H1 (cell line): ENCODE results near the gene TPSAB1. TPM values are rescaled to one million over a fixed set of nuclear protein-coding genes. Genes with fewer than 3 reads are reported as not detected.

Source experiments
- CTCF ChIA-PET: fragments of 300-600 bp; sonication (Branson Sonifier 250); formaldehyde crosslinking; loops from one replicate; lab custom pipeline; 2021; ENCODE audit not compliant: partially characterized antibody; lab: Charles Lee
- POLR2A ChIA-PET: fragments of 300-600 bp; sonication (Branson Sonifier 250); formaldehyde crosslinking; loops from one replicate; lab custom pipeline; 2021; ENCODE audit warnings: inconsistent platforms; ENCODE audit not compliant: partially characterized antibody; lab: Charles Lee
- DNase-seq, 2 experiments: peaks; one replicate each; pipeline versions ENCODE4 v3.0.0 to v3.0.0-alpha.2; 2010 to 2022; ENCODE audit warnings: low spot score in 2 of 2, low read depth in 1 of 2, mixed read lengths in 1 of 2
- FAIRE-seq: peaks from 2 replicates; lab custom pipeline; 2011; peaks lifted over from hg19 to GRCh38; lab: Jason Lieb, UNC
- H2AFZ ChIP-seq: 2 replicates; pipeline ENCODE4 v1.8.1; 2012; ENCODE audit warnings: low read length, inconsistent platforms
- H2AK5ac ChIP-seq: 2 replicates; pipeline ENCODE4 v1.6.1; 2013; ENCODE audit warnings: low read depth, low read length
- H2BK120ac ChIP-seq: replicated peaks from 2 replicates; pipeline ENCODE3; 2013; ENCODE audit warnings: low read depth, low read length, inconsistent platforms
- H2BK12ac ChIP-seq: 2 replicates; pipeline ENCODE4 v1.6.1; 2013; ENCODE audit warnings: low read depth, low read length
- H2BK15ac ChIP-seq: 2 replicates; pipeline ENCODE4 v1.6.1; 2013; ENCODE audit warnings: low read length
- H2BK20ac ChIP-seq: 2 replicates; pipeline ENCODE4 v1.6.1; 2013; ENCODE audit warnings: low read length
- H2BK5ac ChIP-seq: 2 replicates; pipeline ENCODE4 v1.6.1; 2013; ENCODE audit warnings: low read depth, low read length
- H3K14ac ChIP-seq: 2 replicates; pipeline ENCODE4 v1.6.1; 2013; ENCODE audit warnings: inconsistent platforms; ENCODE audit not compliant: insufficient read length
- H3K18ac ChIP-seq: 2 replicates; pipeline ENCODE4 v1.6.1; 2013; ENCODE audit warnings: low read length; ENCODE audit errors: extremely low read depth
- H3K23ac ChIP-seq: 2 replicates; pipeline ENCODE4 v1.6.1; 2013; ENCODE audit warnings: inconsistent platforms; ENCODE audit not compliant: insufficient read length
- H3K23me2 ChIP-seq: 2 replicates; pipeline ENCODE4 v1.6.1; 2013; ENCODE audit warnings: low read depth, low read length
- H3K27ac ChIP-seq: 2 replicates; pipeline ENCODE4 v1.6.1; 2011; ENCODE audit warnings: low read depth, low read length, inconsistent platforms
- H3K27me3 ChIP-seq, 4 experiments: replicated peaks in 1 of 4; 1 replicate in 1 of 4; 2 replicates in 3 of 4; pipeline versions ENCODE4 v1.6.1 to v1.8.1; 2011 to 2013; ENCODE audit warnings: low read length in 3 of 4, mild to moderate bottlenecking in 3 of 4, inconsistent platforms in 2 of 4, mixed read lengths in 2 of 4, moderate library complexity in 1 of 4; ENCODE audit not compliant: control insufficient read depth in 3 of 4, insufficient read depth in 3 of 4; ENCODE audit errors: extremely low read depth in 1 of 4
- H3K36me3 ChIP-seq, 4 experiments: 2 replicates each; pipeline versions ENCODE4 v1.6.1 to v1.8.1; 2011 to 2013; ENCODE audit warnings: mild to moderate bottlenecking in 4 of 4, low read length in 3 of 4, moderate library complexity in 2 of 4, control low read depth in 1 of 4, inconsistent platforms in 1 of 4; ENCODE audit not compliant: insufficient read depth in 4 of 4, control insufficient read depth in 2 of 4
- H3K4ac ChIP-seq: replicated peaks from 2 replicates; pipeline ENCODE3; 2013; ENCODE audit warnings: low read length, low read depth, mixed read lengths, inconsistent platforms; ENCODE audit not compliant: insufficient read length
- H3K4me1 ChIP-seq, 4 experiments: replicated peaks in 1 of 4; 1 replicate in 1 of 4; 2 replicates in 3 of 4; pipeline versions ENCODE4 v1.6.1 to v1.8.1; 2011 to 2013; ENCODE audit warnings: low read length in 3 of 4, inconsistent platforms in 2 of 4, mixed read lengths in 1 of 4; ENCODE audit not compliant: insufficient read depth in 4 of 4, control insufficient read depth in 3 of 4
- H3K4me2 ChIP-seq, 2 experiments: 2 replicates each; pipeline versions ENCODE4 v1.6.1 to v1.8.1; 2011 to 2013; ENCODE audit warnings: low read depth in 2 of 2, low read length in 2 of 2, control low read depth in 1 of 2, inconsistent platforms in 1 of 2, mild to moderate bottlenecking in 1 of 2; ENCODE audit not compliant: insufficient read depth in 1 of 2
- H3K4me3 ChIP-seq, 4 experiments: fragments of 200-600, 300-600 bp in 1 of 4; sonication (generic), shearing (Covaris generic), sonication (Bioruptor Twin) in 1 of 4; 2 replicates each; pipeline versions ENCODE4 v1.5.1 to v1.8.1; 2011 to 2016; ENCODE audit warnings: low read length in 4 of 4, low read depth in 3 of 4, control low read depth in 2 of 4, inconsistent platforms in 2 of 4, mild to moderate bottlenecking in 2 of 4, mixed read lengths in 1 of 4, moderate library complexity in 1 of 4; ENCODE audit not compliant: insufficient read depth in 2 of 4; ENCODE audit errors: extremely low read depth in 1 of 4
- H3K56ac ChIP-seq: replicated peaks from 2 replicates; pipeline ENCODE3; 2013; ENCODE audit warnings: low read depth, mild to moderate bottlenecking, mixed read lengths, low read length, inconsistent platforms; ENCODE audit not compliant: insufficient read length
- H3K79me1 ChIP-seq: 2 replicates; pipeline ENCODE4 v1.6.1; 2013; ENCODE audit warnings: low read depth, low read length, control low read depth
- H3K79me2 ChIP-seq, 2 experiments: 2 replicates each; pipeline versions ENCODE4 v1.6.1 to v1.8.1; 2012 to 2013; ENCODE audit warnings: low read length in 2 of 2, mild to moderate bottlenecking in 2 of 2, inconsistent platforms in 1 of 2; ENCODE audit not compliant: insufficient read depth in 2 of 2, control insufficient read depth in 1 of 2
- H3K9ac ChIP-seq, 4 experiments: replicated peaks in 1 of 4; 1 replicate in 1 of 4; 2 replicates in 3 of 4; pipeline versions ENCODE4 v1.6.1 to v1.8.1; 2011 to 2013; ENCODE audit warnings: low read depth in 3 of 4, low read length in 3 of 4, control low read depth in 2 of 4, mild to moderate bottlenecking in 2 of 4, moderate library complexity in 2 of 4, inconsistent platforms in 1 of 4; ENCODE audit errors: extremely low read depth in 1 of 4
- H3K9me3 ChIP-seq, 2 experiments: 2 replicates each; pipeline versions ENCODE4 v1.6.1 to v1.8.1; 2012 to 2013; ENCODE audit warnings: mild to moderate bottlenecking in 2 of 2, moderate library complexity in 2 of 2, control low read depth in 1 of 2, inconsistent platforms in 1 of 2, low read depth in 1 of 2, low read length in 1 of 2, mixed read lengths in 1 of 2; ENCODE audit not compliant: insufficient read depth in 2 of 2
- H4K20me1 ChIP-seq, 2 experiments: replicated peaks in 1 of 2; 2 replicates each; pipeline versions ENCODE3 to v1.8.1; 2011 to 2013; ENCODE audit warnings: inconsistent platforms in 2 of 2, low read length in 2 of 2, mild to moderate bottlenecking in 1 of 2; ENCODE audit not compliant: insufficient read depth in 2 of 2, control insufficient read depth in 1 of 2
- H4K5ac ChIP-seq: 2 replicates; pipeline ENCODE4 v1.6.1; 2013; ENCODE audit warnings: low read length, low read depth, mixed read lengths, inconsistent platforms; ENCODE audit not compliant: insufficient read length
- H4K8ac ChIP-seq: 2 replicates; pipeline ENCODE4 v1.8.0; 2013; ENCODE audit warnings: mild to moderate bottlenecking, moderate library complexity, low read length, inconsistent platforms; ENCODE audit not compliant: insufficient read depth; ENCODE audit errors: extremely low read depth
- H4K91ac ChIP-seq: replicated peaks from 2 replicates; pipeline ENCODE3; 2013; ENCODE audit warnings: low read length, mixed read lengths, inconsistent platforms; ENCODE audit not compliant: insufficient read length
- CEBPB ChIP-seq: IDR thresholded peaks from 2 replicates; pipeline ENCODE4 v1.6.1; 2012; ENCODE audit warnings: low read depth, low read length
- MAFK ChIP-seq: IDR thresholded peaks from 2 replicates; pipeline ENCODE4 v1.6.1; 2012; ENCODE audit warnings: low read depth, mild to moderate bottlenecking, improper control_type of control experiment, low read length
- PHF8 ChIP-seq: fragments of 200-600 bp; sonication (generic); conservative IDR thresholded peaks from 2 replicates; pipeline ENCODE4 v1.7.1; 2012; ENCODE audit warnings: low read depth, mild to moderate bottlenecking, inconsistent platforms, low read length, moderate library complexity
- RXRA ChIP-seq: IDR thresholded peaks from 2 replicates; pipeline ENCODE4 v1.6.1; 2011; ENCODE audit warnings: low read depth, mild to moderate bottlenecking, low read length, moderate library complexity; ENCODE audit not compliant: insufficient read depth
- SP2 ChIP-seq: IDR thresholded peaks from 2 replicates; pipeline ENCODE4 v1.6.1; 2012; ENCODE audit warnings: mild to moderate bottlenecking, low read length, inconsistent platforms
- SP4 ChIP-seq: IDR thresholded peaks from 2 replicates; pipeline ENCODE4 v1.6.1; 2012; ENCODE audit warnings: low read length, inconsistent platforms
- TAF1 ChIP-seq: IDR thresholded peaks from 2 replicates; pipeline ENCODE4 v1.6.1; 2011; ENCODE audit warnings: mild to moderate bottlenecking, low read depth, low read length
- TBP ChIP-seq: IDR thresholded peaks from 2 replicates; pipeline ENCODE4 v1.6.1; 2011; ENCODE audit warnings: low read depth, low read length, improper control_type of control experiment
- TCF12 ChIP-seq: IDR thresholded peaks from 2 replicates; pipeline ENCODE4 v1.6.1; 2011; ENCODE audit warnings: low read depth, mild to moderate bottlenecking, low read length
- YY1 ChIP-seq: IDR thresholded peaks from 2 replicates; pipeline ENCODE4 v1.6.1; 2011; ENCODE audit warnings: low read depth, mild to moderate bottlenecking, low read length
- ZNF274 ChIP-seq: IDR thresholded peaks from 2 replicates; pipeline ENCODE4 v1.7.0; 2012; ENCODE audit warnings: low read length, borderline replicate concordance; ENCODE audit errors: extremely low read depth
- WGBS, 2 experiments: shearing (Covaris generic) in 1 of 2; methylation state at CpG; one replicate each; pipeline versions ENCODE4 v1.1.6 to v1.1.7; 2013 to 2015; ENCODE audit warnings: low lambda C conversion rate in 2 of 2, mixed read lengths in 2 of 2, inconsistent platforms in 1 of 2, low coverage in 1 of 2, missing lambda C conversion rate in 1 of 2; ENCODE audit not compliant: insufficient replicate concordance in 2 of 2, insufficient coverage in 1 of 2, insufficient read length in 1 of 2; ENCODE audit errors: extremely low coverage in 1 of 2, missing lambda C conversion rate in 1 of 2; 5-methylcytosine and 5-hydroxymethylcytosine counted together
- polyA plus RNA-seq, 7 experiments: library from polyadenylated mRNA; depleted of rRNA in 3 of 7; stranded (reverse) in 5 of 7; unstranded in 2 of 7; fragments of >200 nt in 5 of 7; fragments of 200-250 nt in 2 of 7; gene quantifications; 1 replicate in 5 of 7; 2 replicates in 1 of 7; 4 replicates in 1 of 7; pipeline versions ENCODE4 v1.2.1 to v1.2.3, GENCODE V29; 2011 to 2013; ENCODE audit warnings: missing spikeins in 2 of 7, mixed read lengths in 2 of 7
- total RNA-seq: library from RNA; stranded (reverse); fragmentation: NEBNext Ultra II Directional; extraction: Animal tissue kit (Norgen Biotek cat#: 25700); gene quantifications from 2 replicates; pipeline ENCODE4 v1.2.1, GENCODE V29; 2021
- TF ChIP-seq, protein P1 (sequence below): IDR thresholded peaks from 2 replicates; pipeline ENCODE4 v1.6.1; 2012; ENCODE audit warnings: inconsistent platforms
- TF ChIP-seq, protein P2 (sequence below): IDR thresholded peaks from 2 replicates; pipeline ENCODE4 v1.6.1; 2011; ENCODE audit warnings: low read length, improper control_type of control experiment

The TPSAB1 gene
- total and polyA plus RNA-seq, 2 of the 8 experiments (the other 6 are each of a cell fraction or from before 2014, with no cell fraction given): 0.09 TPM; not detected in 1

DNA sequence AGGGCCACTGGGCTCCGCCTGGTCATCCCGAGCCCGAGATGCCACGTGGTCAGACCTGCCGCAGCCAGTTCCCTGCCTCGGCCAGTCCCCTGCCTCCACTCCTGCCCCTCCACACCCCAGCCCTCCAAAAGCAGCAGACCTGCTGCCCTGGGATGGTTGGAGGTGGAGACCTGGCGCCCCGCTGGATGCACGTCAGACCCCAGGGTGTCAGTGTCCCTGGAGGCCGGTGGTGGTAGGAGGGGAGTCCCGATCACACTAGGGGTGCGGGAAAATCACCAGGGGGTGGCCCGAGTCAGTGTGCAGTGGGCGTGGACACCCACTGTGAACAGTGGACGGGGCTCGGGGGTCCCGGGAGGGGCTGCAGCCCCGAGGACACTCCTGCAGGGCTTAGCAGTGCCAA is 42.3 kb upstream of the TPSAB1 start:
- H4K5ac ChIP-seq: no peak overlapping the region

More for the DNA sequence above, 42.3 kb upstream of the TPSAB1 start:
- no peaks in the 10 kb centered on the region for H3K23me2 ChIP-seq
- no peak overlapping the region for H3K9ac ChIP-seq
- H3K9me3 ChIP-seq: no peaks in the 10 kb centered on the region
- H3K56ac ChIP-seq: no peak overlapping the region
- H2BK12ac ChIP-seq: no peak overlapping the region
- H2BK5ac ChIP-seq: no peak overlapping the region
- 94% methylated on average over 18 of the region's 18 CpGs; no CpG with 5 or more reads in 1 of the 2 experiments for WGBS, 2 experiments
- H3K14ac ChIP-seq: no peak overlapping the region
- no peak overlapping the region for H2BK120ac ChIP-seq
- no peak overlapping the region for H3K23ac ChIP-seq
- no peak overlapping the region for H2BK20ac ChIP-seq
- TF ChIP-seq CEBPB (no peak), TCF12 (no peak), SP2 (no peak), TAF1 (no peak), SP4 (no peak), TBP (no peak), RXRA (no peak), ZNF274 (no peak), PHF8 (no peak), MAFK (no peak), YY1 (no peak)
- TF ChIP-seq, protein P1, sequence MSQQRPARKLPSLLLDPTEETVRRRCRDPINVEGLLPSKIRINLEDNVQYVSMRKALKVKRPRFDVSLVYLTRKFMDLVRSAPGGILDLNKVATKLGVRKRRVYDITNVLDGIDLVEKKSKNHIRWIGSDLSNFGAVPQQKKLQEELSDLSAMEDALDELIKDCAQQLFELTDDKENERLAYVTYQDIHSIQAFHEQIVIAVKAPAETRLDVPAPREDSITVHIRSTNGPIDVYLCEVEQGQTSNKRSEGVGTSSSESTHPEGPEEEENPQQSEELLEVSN: no peak
- TF ChIP-seq, protein P2, sequence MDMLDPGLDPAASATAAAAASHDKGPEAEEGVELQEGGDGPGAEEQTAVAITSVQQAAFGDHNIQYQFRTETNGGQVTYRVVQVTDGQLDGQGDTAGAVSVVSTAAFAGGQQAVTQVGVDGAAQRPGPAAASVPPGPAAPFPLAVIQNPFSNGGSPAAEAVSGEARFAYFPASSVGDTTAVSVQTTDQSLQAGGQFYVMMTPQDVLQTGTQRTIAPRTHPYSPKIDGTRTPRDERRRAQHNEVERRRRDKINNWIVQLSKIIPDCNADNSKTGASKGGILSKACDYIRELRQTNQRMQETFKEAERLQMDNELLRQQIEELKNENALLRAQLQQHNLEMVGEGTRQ: no peak
- TF ChIP-seq, all 59 proteins: peak for 0
- FAIRE-seq (no peak), DNase-seq (no peak)
- ChIA-PET POLR2A (no interaction called here), CTCF (no interaction called here)
- Histone ChIP-seq H4K8ac (no peak overlapping the region), H4K91ac (no peak overlapping the region), H3K4ac (no peak overlapping the region), H4K20me1 (peaks cover 11 to 34% of the 10 kb centered on the region in 2 experiments), H3K18ac (no peak overlapping the region), H2AFZ (no peak overlapping the region), H3K36me3 (peaks cover 0 to 20% (median 3%) of the 10 kb centered on the region in 4 experiments; a peak in 4 of 8 replicates), H3K79me2 (no peaks in the 10 kb centered on the region), H2BK15ac (no peak overlapping the region), H3K4me1 (peaks cover 0 to 5% (median 2%) of the 10 kb centered on the region in 4 experiments; a peak in 4 of 7 replicates), H3K4me2 (no peak overlapping the region), H3K4me3 (no peak overlapping the region), H3K27ac (0 out of 2 replicates have a peak overlapping the region, but pooled peaks have one; percentile 34), H2AK5ac (no peak overlapping the region), H3K79me1 (no peaks in the 10 kb centered on the region; the same call in 1 of the 2 replicates), H3K27me3 (no peaks in the 10 kb centered on the region)
